CD14-positive monocyte (primary cell): ENCODE results near the gene SEC22B. TPM values are rescaled to one million over a fixed set of nuclear protein-coding genes. Genes with fewer than 3 reads are reported as not detected.
"Not testable (repeated sequence)": the region's sequence is repeated elsewhere in the genome, so short reads cannot be mapped to it uniquely, and the experiment has no call there.

Experiments
- DNase-seq, 3 donors: peaks; one replicate each; pipeline ENCODE4 v3.0.0-alpha.2; 2011 to 2022
- H2AFZ ChIP-seq: 2 replicates; pipeline ENCODE4 v1.6.0; 2012; ENCODE audit warnings: mild to moderate bottlenecking, low read depth, low read length, inconsistent platforms; ENCODE audit not compliant: insufficient read depth, poor library complexity, severe bottlenecking
- H3K27ac ChIP-seq, 2 donors: 1 replicate in 1 of 2; 2 replicates in 1 of 2; pipeline ENCODE4 v1.5.1; 2012 to 2013; ENCODE audit warnings: low read length in 2 of 2, control low read depth in 1 of 2, inconsistent platforms in 1 of 2, low read depth in 1 of 2, mild to moderate bottlenecking in 1 of 2
- H3K27me3 ChIP-seq, 2 donors: one replicate each; pipeline versions ENCODE4 v1.6.0 to v1.6.1; 2011 to 2013; ENCODE audit warnings: low read length in 2 of 2; ENCODE audit not compliant: control insufficient read depth in 2 of 2, insufficient read depth in 2 of 2
- H3K36me3 ChIP-seq, 2 donors: replicated peaks in 1 of 2; 1 replicate in 1 of 2; 2 replicates in 1 of 2; pipeline versions ENCODE4 v1.5.1 to v1.6.1; 2012 to 2013; ENCODE audit warnings: low read length in 2 of 2, control low read depth in 1 of 2, inconsistent platforms in 1 of 2, mild to moderate bottlenecking in 1 of 2; ENCODE audit not compliant: insufficient read depth in 2 of 2, control insufficient read depth in 1 of 2
- H3K4me1 ChIP-seq, 2 donors: 1 replicate in 1 of 2; 2 replicates in 1 of 2; pipeline versions ENCODE4 v1.5.1 to v1.6.1; 2012 to 2013; ENCODE audit warnings: low read length in 2 of 2, control low read depth in 1 of 2, inconsistent platforms in 1 of 2, mild to moderate bottlenecking in 1 of 2, moderate library complexity in 1 of 2; ENCODE audit not compliant: insufficient read depth in 2 of 2, control insufficient read depth in 1 of 2
- H3K4me2 ChIP-seq: replicated peaks from 2 replicates; pipeline ENCODE3; 2012; ENCODE audit warnings: low read length, moderate library complexity, mild to moderate bottlenecking; ENCODE audit not compliant: poor library complexity, severe bottlenecking; ENCODE audit errors: extremely low read depth
- H3K4me3 ChIP-seq, 3 experiments: fragments of 200-600 bp in 1 of 3; sonication (generic) in 1 of 3; replicated peaks in 1 of 3; 1 replicate in 2 of 3; 2 replicates in 1 of 3; pipeline ENCODE4 v1.5.1; 2011 to 2013; ENCODE audit warnings: low read length in 3 of 3, mild to moderate bottlenecking in 3 of 3, control low read depth in 2 of 3, low read depth in 2 of 3, inconsistent platforms in 1 of 3, moderate library complexity in 1 of 3
- H3K79me2 ChIP-seq: 2 replicates; pipeline ENCODE4 v1.6.0; 2012; ENCODE audit warnings: mild to moderate bottlenecking, control low read depth, inconsistent platforms, low read length, moderate library complexity; ENCODE audit not compliant: insufficient read depth
- H3K9ac ChIP-seq: 2 replicates; pipeline ENCODE4 v1.6.0; 2017; ENCODE audit warnings: low read length, mild to moderate bottlenecking; ENCODE audit not compliant: insufficient read depth, poor library complexity, severe bottlenecking
- H3K9me3 ChIP-seq, 2 donors: replicated peaks in 1 of 2; 1 replicate in 1 of 2; 2 replicates in 1 of 2; pipeline versions ENCODE4 v1.5.1 to v1.6.1; 2012 to 2013; ENCODE audit warnings: low read length in 2 of 2, control low read depth in 1 of 2; ENCODE audit not compliant: control insufficient read depth in 1 of 2, insufficient read depth in 1 of 2
- H4K20me1 ChIP-seq: 2 replicates; pipeline ENCODE4 v1.6.0; 2012; ENCODE audit warnings: mild to moderate bottlenecking, low read length, control low read depth, moderate library complexity; ENCODE audit not compliant: insufficient read depth
- H3K27ac Mint-ChIP-seq, 7 donors: one replicate each; pipeline ENCODE4 v1.8.0; 2020; ENCODE audit warnings: mild to moderate bottlenecking in 7 of 7, mixed read lengths in 7 of 7, moderate library complexity in 6 of 7, inconsistent platforms in 2 of 7
- H3K27me3 Mint-ChIP-seq, 3 donors: one replicate each; pipeline ENCODE4 v1.8.0; 2021 to 2022; ENCODE audit warnings: low read depth in 3 of 3, mild to moderate bottlenecking in 3 of 3, mixed read lengths in 3 of 3, moderate library complexity in 3 of 3, inconsistent platforms in 1 of 3
- H3K36me3 Mint-ChIP-seq, 2 donors: one replicate each; pipeline ENCODE4 v1.8.0; 2020; ENCODE audit warnings: mixed read lengths in 2 of 2, inconsistent platforms in 1 of 2, mild to moderate bottlenecking in 1 of 2
- H3K4me1 Mint-ChIP-seq: one replicate; pipeline ENCODE4 v1.8.0; 2020; ENCODE audit warnings: mild to moderate bottlenecking, mixed read lengths
- H3K4me3 Mint-ChIP-seq, 2 donors: one replicate each; pipeline ENCODE4 v1.8.0; 2020; ENCODE audit warnings: mild to moderate bottlenecking in 2 of 2, mixed read lengths in 2 of 2, moderate library complexity in 1 of 2
- H3K9me3 Mint-ChIP-seq, 7 donors: one replicate each; pipeline ENCODE4 v1.8.0; 2020 to 2022; ENCODE audit warnings: mixed read lengths in 7 of 7, mild to moderate bottlenecking in 6 of 7, moderate library complexity in 6 of 7, inconsistent platforms in 2 of 7
- WGBS: methylation state at CpG from one replicate; pipeline ENCODE4 v1.1.5; 2013; ENCODE audit warnings: missing lambda C conversion rate; ENCODE audit not compliant: insufficient coverage; 5-methylcytosine and 5-hydroxymethylcytosine counted together
- intact Hi-C, 2 donors: fragments of 100-400 bp; cut with micrococcal nuclease; formaldehyde crosslinking; loops; one replicate each; pipeline versions ENCODE4 v1.15.0 to v1.15.1; 2023
- polyA minus RNA-seq: library from RNA; depleted of rRNA, polyadenylated mRNA; stranded (reverse); fragments of >200 nt; gene quantifications from 2 replicates; pipeline ENCODE4 v1.2.3, GENCODE V29; 2012
- polyA plus RNA-seq, 3 donors: library from polyadenylated mRNA; depleted of rRNA in 1 of 3; unstranded in 2 of 3; stranded (reverse) in 1 of 3; fragments of 300-500 nt in 2 of 3; fragments of >200 nt in 1 of 3; fragmentation: Illumina TruSeq in 2 of 3; gene quantifications; 1 replicate in 2 of 3; 2 replicates in 1 of 3; pipeline ENCODE4 v1.2.3, GENCODE V29; 2012 to 2021
- total RNA-seq, 12 experiments: library from RNA in 1 of 12; stranded (reverse) in 1 of 12; fragments of 120-200 nt in 1 of 12; gene quantifications; one replicate each; pipeline ENCODE4 v1.2.4 and lab custom pipeline; 2013 to 2026; ENCODE audit warnings: mixed read lengths in 6 of 12, inconsistent platforms in 1 of 12
- TF ChIP-seq, protein P1 (sequence below): fragments of 200-600 bp; IDR thresholded peaks from one replicate; pipeline ENCODE4 v1.8.0; 2022; ENCODE audit warnings: antibody characterized with exemption, mild to moderate bottlenecking

SEC22B gene
- total RNA-seq (2013) = 21.8 TPM
- 10 to 100 TPM; 10.1 to 23.5 (median 18.9) TPM for polyA plus RNA-seq
- 9.1 and 13.2 TPM in 2 replicates for polyA minus RNA-seq
- 138 to 305 (median 246) reads per million in 11 experiments for total RNA-seq (lab: John Stamatoyannopoulos, UW)

DNA sequence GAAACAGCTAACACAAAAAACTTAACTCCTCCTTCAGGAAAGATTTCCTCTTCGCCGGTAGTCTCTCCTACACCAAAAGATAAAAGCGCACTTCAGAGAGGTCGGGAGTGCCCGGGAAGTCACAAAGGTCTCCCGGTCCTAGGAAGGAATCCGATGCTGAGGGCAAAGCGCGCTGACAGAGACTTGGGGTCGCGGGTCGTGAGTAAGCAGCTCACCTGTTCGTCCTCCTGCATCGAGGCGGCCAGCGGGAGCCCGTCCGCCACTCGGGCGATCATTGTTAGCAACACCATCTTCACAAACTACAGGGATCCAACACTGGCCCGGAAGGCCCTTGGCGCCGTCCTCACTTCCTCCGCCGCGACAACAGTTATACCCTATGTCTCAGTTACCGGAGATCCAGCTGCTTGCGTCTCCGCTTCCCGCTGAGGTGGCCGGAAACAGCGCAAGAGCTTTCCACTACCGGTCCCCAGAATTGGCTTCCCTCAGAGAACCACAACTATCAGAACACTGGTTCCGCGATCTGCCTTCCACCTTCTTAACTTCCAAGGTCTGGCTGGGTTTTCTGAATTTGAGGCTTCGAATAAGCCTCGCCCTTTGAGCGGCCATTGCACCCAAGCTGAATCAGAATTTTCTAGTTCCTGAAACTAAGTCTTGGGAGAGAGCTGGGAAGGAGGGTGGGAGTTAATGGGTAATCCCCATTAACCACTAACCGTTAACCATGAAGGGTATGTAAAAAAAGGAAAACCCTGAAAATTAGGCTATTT is at the start of gene SEC22B:
SEC22B (minus strand) TSS at position 429 of the 764 bp plus-strand sequence; CDS start at position 290, 139 bp downstream.
- TF ChIP-seq, protein P1, sequence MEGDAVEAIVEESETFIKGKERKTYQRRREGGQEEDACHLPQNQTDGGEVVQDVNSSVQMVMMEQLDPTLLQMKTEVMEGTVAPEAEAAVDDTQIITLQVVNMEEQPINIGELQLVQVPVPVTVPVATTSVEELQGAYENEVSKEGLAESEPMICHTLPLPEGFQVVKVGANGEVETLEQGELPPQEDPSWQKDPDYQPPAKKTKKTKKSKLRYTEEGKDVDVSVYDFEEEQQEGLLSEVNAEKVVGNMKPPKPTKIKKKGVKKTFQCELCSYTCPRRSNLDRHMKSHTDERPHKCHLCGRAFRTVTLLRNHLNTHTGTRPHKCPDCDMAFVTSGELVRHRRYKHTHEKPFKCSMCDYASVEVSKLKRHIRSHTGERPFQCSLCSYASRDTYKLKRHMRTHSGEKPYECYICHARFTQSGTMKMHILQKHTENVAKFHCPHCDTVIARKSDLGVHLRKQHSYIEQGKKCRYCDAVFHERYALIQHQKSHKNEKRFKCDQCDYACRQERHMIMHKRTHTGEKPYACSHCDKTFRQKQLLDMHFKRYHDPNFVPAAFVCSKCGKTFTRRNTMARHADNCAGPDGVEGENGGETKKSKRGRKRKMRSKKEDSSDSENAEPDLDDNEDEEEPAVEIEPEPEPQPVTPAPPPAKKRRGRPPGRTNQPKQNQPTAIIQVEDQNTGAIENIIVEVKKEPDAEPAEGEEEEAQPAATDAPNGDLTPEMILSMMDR = no peak

DNA sequence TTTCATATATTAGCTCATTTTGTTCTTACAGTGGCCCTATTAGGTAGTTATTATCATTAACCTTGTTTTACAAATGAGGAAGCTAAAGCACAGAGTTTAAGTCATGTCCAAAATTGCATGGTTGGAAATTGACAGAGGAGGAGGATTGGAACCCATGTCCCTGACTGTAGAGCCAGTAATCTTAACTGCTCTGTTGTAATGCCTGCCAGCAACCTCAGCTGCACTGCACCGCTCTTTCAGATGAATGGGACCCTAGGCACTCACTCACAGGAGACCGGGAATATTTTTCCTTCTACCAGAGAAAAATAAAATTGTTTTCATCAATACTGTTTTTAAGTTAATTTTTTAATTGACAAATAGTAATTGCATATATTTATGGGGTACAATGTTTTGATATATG is 41.6 kb upstream of the SEC22B start:
- H3K9ac ChIP-seq, H3K27me3 Mint-ChIP-seq, intact Hi-C loops, DNase-seq, H3K4me3 Mint-ChIP-seq, H3K36me3 ChIP-seq, H4K20me1 ChIP-seq, H3K4me1 ChIP-seq, H3K36me3 Mint-ChIP-seq, H3K4me1 Mint-ChIP-seq, H3K4me3 ChIP-seq, H3K27ac Mint-ChIP-seq, H3K4me2 ChIP-seq, H2AFZ ChIP-seq, H3K27ac ChIP-seq, H3K9me3 Mint-ChIP-seq, H3K27me3 ChIP-seq, H3K79me2 ChIP-seq, H3K9me3 ChIP-seq: not testable (repeated sequence)
- WGBS = no CpG with 5 or more reads among the region's 2 CpGs

More for the DNA sequence above, at the start of gene SEC22B:
- 0% methylated on average over 35 of the region's 39 CpGs for WGBS
- intact Hi-C loops = no loop called here
- Mint-ChIP-seq H3K27ac (peak within 1 kb of the TSS; percentile 98 to 100 (median 99)), H3K9me3 (peaks cover 0 to 2% (median 0%) of the 10 kb centered on the region in 7 donors), H3K27me3 (peaks cover 0 to 1% (median 0%) of the 10 kb centered on the region in 3 donors), H3K4me3 (peak within 1 kb of the TSS; percentile 97 to 98), H3K36me3 (no peaks in the 10 kb centered on the region), H3K4me1 (peaks cover 7% of the 10 kb centered on the region)
- H3K4me3 ChIP-seq = peak within 1 kb of the TSS; percentile 58 to 99 (median 89)
- H3K27ac ChIP-seq = peak within 1 kb of the TSS; percentile 88 to 96
- peaks cover 17% of the 10 kb centered on the region for H3K79me2 ChIP-seq
- H3K27me3 ChIP-seq = no peaks in the 10 kb centered on the region
- no peaks in the 10 kb centered on the region for H4K20me1 ChIP-seq
- H3K9ac ChIP-seq = peak within 1 kb of the TSS; percentile 93
- peak within 1 kb of the TSS; percentile 84 for H2AFZ ChIP-seq
- H3K9me3 ChIP-seq = peaks cover 0 to 2% of the 10 kb centered on the region in 2 donors
- H3K4me1 ChIP-seq = peaks cover 5 to 10% of the 10 kb centered on the region in 2 donors
- DNase-seq = peak; percentile 93 to 95 (median 95)
- no peaks in the 10 kb centered on the region for H3K36me3 ChIP-seq
- peak within 1 kb of the TSS; percentile 80 for H3K4me2 ChIP-seq

DNA sequence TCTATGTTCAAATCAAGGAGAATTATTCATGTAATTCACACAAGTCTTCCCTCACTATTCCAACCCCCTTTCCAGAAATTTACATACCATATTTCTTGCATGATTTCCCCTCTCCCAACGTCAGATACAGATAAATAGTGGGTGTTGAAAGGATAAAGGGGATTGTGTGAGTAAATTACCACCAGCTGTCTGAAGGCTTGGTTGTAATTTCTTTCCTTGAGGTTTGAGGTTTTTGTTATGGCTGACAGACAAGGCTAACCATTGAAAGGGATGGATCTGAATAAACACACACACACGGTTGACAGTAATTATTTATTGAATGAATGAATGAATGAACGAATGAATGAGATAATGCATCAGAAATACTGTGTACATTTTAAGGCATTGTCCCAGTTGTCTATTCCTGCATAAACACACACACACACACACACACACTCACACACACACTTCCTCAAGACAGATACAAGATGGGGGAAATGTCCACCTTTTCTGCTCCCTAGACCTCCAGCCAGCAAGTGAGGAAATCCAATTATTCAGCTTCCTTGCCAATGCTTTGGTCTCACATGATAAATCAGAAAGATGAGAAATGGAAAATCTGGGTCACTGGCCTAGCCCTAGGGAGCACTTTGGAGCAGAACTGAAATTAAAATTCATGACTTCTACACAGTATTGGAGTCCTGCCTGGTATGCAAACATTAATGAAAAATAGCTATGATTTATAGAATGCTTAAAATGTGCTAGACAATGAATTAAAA is 41.0 kb upstream of the SEC22B start:
- H3K27ac Mint-ChIP-seq, intact Hi-C loops, H3K4me1 Mint-ChIP-seq, H3K79me2 ChIP-seq, H3K27me3 ChIP-seq, H4K20me1 ChIP-seq, H3K4me2 ChIP-seq, H3K4me3 ChIP-seq, H3K27ac ChIP-seq, H3K9ac ChIP-seq, H3K9me3 ChIP-seq, H3K4me3 Mint-ChIP-seq, H2AFZ ChIP-seq, H3K27me3 Mint-ChIP-seq, H3K36me3 ChIP-seq, DNase-seq, H3K9me3 Mint-ChIP-seq, H3K4me1 ChIP-seq, H3K36me3 Mint-ChIP-seq: not testable (repeated sequence)
- WGBS = no CpG with 5 or more reads among the region's 3 CpGs
